Measurements from ENCODE around the gene SPATA17.
"Not testable (repeated sequence)": the region's sequence is repeated elsewhere in the genome, so short reads cannot be mapped to it uniquely, and the experiment has no call there.

Gene SPATA17

DNA sequence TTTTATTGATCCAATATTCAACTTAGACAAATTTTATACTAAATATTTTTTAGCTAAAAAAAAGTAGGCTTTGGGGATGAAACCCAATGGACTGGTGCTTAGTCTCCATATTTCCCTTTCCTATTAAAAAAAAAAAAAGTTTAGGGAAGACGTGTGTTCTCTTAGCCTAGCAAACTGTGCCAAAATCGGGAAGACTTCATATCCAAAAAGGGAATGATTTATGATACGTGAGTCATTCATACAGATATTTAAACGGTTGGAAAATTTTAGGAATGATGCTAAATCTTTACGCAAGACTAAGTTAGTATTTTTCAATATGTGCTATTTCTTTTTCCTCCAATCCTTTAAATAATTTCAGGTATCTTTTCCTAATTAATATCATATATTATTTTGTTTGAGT lies 50.7 kb downstream of the SPATA17 start:
- Histone ChIP-seq H3K27me3 (ENCODE audit: control insufficient read depth in 1 of 2, insufficient read depth in 2 of 2, low read length in 2 of 2) (no peaks in the 10 kb centered on the region), H3K36me3 (ENCODE audit: insufficient read depth, low read length) (no peaks in the 10 kb centered on the region), H3K27ac (ENCODE audit: low read depth, low read length) (no peak overlapping the region), H3K4me3 (ENCODE audit: low read depth in 1 of 2, low read length in 2 of 2) (no peak overlapping the region), H3K9me3 (ENCODE audit: low read length) (no peaks in the 10 kb centered on the region), H3K4me1 (ENCODE audit: insufficient read depth, low read length) (no peaks in the 10 kb centered on the region), H3K9ac (ENCODE audit: low read length) (no peak overlapping the region)

GRCh38 chr1:217687511-217687910 lies 56.4 kb downstream of the SPATA17 start:
- Histone ChIP-seq H3K36me3 (ENCODE audit: insufficient read depth, low read length) (no peaks in the 10 kb centered on the region), H3K27ac (ENCODE audit: low read depth, low read length) (no peak overlapping the region), H3K27me3 (ENCODE audit: control insufficient read depth in 1 of 2, insufficient read depth in 2 of 2, low read length in 2 of 2) (no peaks in the 10 kb centered on the region), H3K9ac (ENCODE audit: low read length) (no peak overlapping the region), H3K4me1 (ENCODE audit: insufficient read depth, low read length) (no peaks in the 10 kb centered on the region), H3K9me3 (ENCODE audit: low read length) (no peaks in the 10 kb centered on the region), H3K4me3 (ENCODE audit: low read depth in 1 of 2, low read length in 2 of 2) (no peak overlapping the region)

- not testable (repeated sequence) for H3K36me3 ChIP-seq (ENCODE audit: insufficient read depth, low read length); H3K9me3 ChIP-seq (ENCODE audit: low read length); H3K27ac ChIP-seq (ENCODE audit: low read depth, low read length); H3K9ac ChIP-seq (ENCODE audit: low read length); H3K27me3 ChIP-seq (ENCODE audit: control insufficient read depth in 1 of 2, insufficient read depth in 2 of 2, low read length in 2 of 2); H3K4me3 ChIP-seq (ENCODE audit: low read depth in 1 of 2, low read length in 2 of 2); H3K4me1 ChIP-seq (ENCODE audit: insufficient read depth, low read length)
Observed at GRCh38 chr1:217696140-217696539, 65.0 kb downstream of the SPATA17 start.

- Histone ChIP-seq H3K4me3 (ENCODE audit: low read depth in 1 of 2, low read length in 2 of 2) (no peak overlapping the region), H3K36me3 (ENCODE audit: insufficient read depth, low read length) (no peaks in the 10 kb centered on the region), H3K27ac (ENCODE audit: low read depth, low read length) (no peak overlapping the region), H3K9me3 (ENCODE audit: low read length) (no peaks in the 10 kb centered on the region), H3K27me3 (ENCODE audit: control insufficient read depth in 1 of 2, insufficient read depth in 2 of 2, low read length in 2 of 2) (no peaks in the 10 kb centered on the region), H3K4me1 (ENCODE audit: insufficient read depth, low read length) (no peaks in the 10 kb centered on the region), H3K9ac (ENCODE audit: low read length) (no peak overlapping the region)
Observed at GRCh38 chr1:217703326-217703725, 72.2 kb downstream of the SPATA17 start.

GRCh38 chr1:217712925-217713597 lies 81.9 kb downstream of the SPATA17 start:
- Histone ChIP-seq H3K9ac (ENCODE audit: low read length) (no peak overlapping the region), H3K36me3 (ENCODE audit: insufficient read depth, low read length) (no peaks in the 10 kb centered on the region), H3K27ac (ENCODE audit: low read depth, low read length) (no peak overlapping the region), H3K27me3 (ENCODE audit: control insufficient read depth in 1 of 2, insufficient read depth in 2 of 2, low read length in 2 of 2) (no peaks in the 10 kb centered on the region), H3K4me3 (ENCODE audit: low read depth in 1 of 2, low read length in 2 of 2) (no peak overlapping the region), H3K9me3 (ENCODE audit: low read length) (no peaks in the 10 kb centered on the region), H3K4me1 (ENCODE audit: insufficient read depth, low read length) (no peaks in the 10 kb centered on the region)

DNA sequence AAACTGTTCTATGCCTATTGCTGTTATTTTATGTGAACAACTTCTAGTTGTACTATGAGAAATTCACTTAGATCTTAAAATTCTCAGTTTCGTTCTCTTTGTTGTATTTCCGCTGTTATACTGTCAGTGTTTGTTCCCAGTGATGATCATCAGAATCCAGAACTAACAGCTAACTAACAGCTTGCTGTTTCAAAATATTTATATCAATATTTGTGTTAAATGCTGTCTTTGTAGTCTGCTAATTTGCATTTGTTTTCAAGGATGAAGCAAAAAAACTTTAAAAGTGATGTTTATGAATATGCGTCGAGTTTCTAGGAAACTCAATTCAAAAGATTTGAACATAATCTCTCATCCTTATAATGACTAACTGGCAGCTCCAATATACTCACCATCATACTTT lies 84.5 kb downstream of the SPATA17 start:
- H3K9ac ChIP-seq (ENCODE audit: low read length), result no peak overlapping the region
- no peaks in the 10 kb centered on the region for H3K36me3 ChIP-seq (ENCODE audit: insufficient read depth, low read length)
- no peak overlapping the region for H3K27ac ChIP-seq (ENCODE audit: low read depth, low read length)
- no peaks in the 10 kb centered on the region for H3K9me3 ChIP-seq (ENCODE audit: low read length)
- H3K4me3 ChIP-seq (ENCODE audit: low read depth in 1 of 2, low read length in 2 of 2), result no peak overlapping the region
- no peaks in the 10 kb centered on the region for H3K27me3 ChIP-seq (ENCODE audit: control insufficient read depth in 1 of 2, insufficient read depth in 2 of 2, low read length in 2 of 2)
- H3K4me1 ChIP-seq (ENCODE audit: insufficient read depth, low read length), result no peaks in the 10 kb centered on the region

- H3K4me3 ChIP-seq (ENCODE audit: low read depth in 1 of 2, low read length in 2 of 2), result no peak overlapping the region
- no peaks in the 10 kb centered on the region for H3K9me3 ChIP-seq (ENCODE audit: low read length)
- no peak overlapping the region for H3K27ac ChIP-seq (ENCODE audit: low read depth, low read length)
- H3K9ac ChIP-seq (ENCODE audit: low read length), result no peak overlapping the region
- no peaks in the 10 kb centered on the region for H3K27me3 ChIP-seq (ENCODE audit: control insufficient read depth in 1 of 2, insufficient read depth in 2 of 2, low read length in 2 of 2)
- H3K36me3 ChIP-seq (ENCODE audit: insufficient read depth, low read length), result no peaks in the 10 kb centered on the region
- no peaks in the 10 kb centered on the region for H3K4me1 ChIP-seq (ENCODE audit: insufficient read depth, low read length)
Observed at GRCh38 chr1:217717959-217718358, 86.8 kb downstream of the SPATA17 start.

- Histone ChIP-seq H3K4me1 (ENCODE audit: insufficient read depth, low read length) (no peaks in the 10 kb centered on the region), H3K4me3 (ENCODE audit: low read depth in 1 of 2, low read length in 2 of 2) (no peak overlapping the region), H3K36me3 (ENCODE audit: insufficient read depth, low read length) (no peaks in the 10 kb centered on the region)
Observed at GRCh38 chr1:217718873-217719272, 87.7 kb downstream of the SPATA17 start.

DNA sequence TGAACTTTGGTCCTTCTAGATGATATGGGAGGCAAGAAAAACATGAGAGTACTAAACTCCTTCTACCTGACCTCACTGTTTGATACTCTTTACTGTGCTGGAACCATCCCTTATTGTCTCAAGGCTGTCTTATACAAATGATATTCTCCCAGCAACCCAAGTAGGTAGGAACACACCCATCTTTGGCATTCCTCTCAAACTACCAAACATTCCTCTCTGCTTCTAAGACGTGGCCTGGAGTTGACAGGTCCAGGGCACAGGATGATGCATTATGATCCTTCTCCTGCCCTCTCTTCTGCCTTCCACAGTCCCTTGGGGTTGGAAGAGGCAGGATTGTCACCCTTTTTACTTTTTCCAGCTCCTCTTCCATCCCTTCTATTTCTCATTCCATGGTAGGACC lies 90.5 kb downstream of the SPATA17 start:
- Histone ChIP-seq H3K4me1 (ENCODE audit: insufficient read depth, low read length) (no peaks in the 10 kb centered on the region), H3K9me3 (ENCODE audit: low read length) (no peaks in the 10 kb centered on the region), H3K36me3 (ENCODE audit: insufficient read depth, low read length) (no peaks in the 10 kb centered on the region), H3K27me3 (ENCODE audit: control insufficient read depth in 1 of 2, insufficient read depth in 2 of 2, low read length in 2 of 2) (no peaks in the 10 kb centered on the region), H3K27ac (ENCODE audit: low read depth, low read length) (no peak overlapping the region), H3K9ac (ENCODE audit: low read length) (no peak overlapping the region), H3K4me3 (ENCODE audit: low read depth in 1 of 2, low read length in 2 of 2) (no peak overlapping the region)

More at GRCh38 chr1:217718873-217719272, 87.7 kb downstream of the SPATA17 start:
- Histone ChIP-seq H3K9ac (ENCODE audit: low read length) (no peak overlapping the region), H3K27me3 (ENCODE audit: control insufficient read depth in 1 of 2, insufficient read depth in 2 of 2, low read length in 2 of 2) (no peaks in the 10 kb centered on the region), H3K9me3 (ENCODE audit: low read length) (no peaks in the 10 kb centered on the region), H3K27ac (ENCODE audit: low read depth, low read length) (no peak overlapping the region)

- H3K27ac ChIP-seq (ENCODE audit: low read depth, low read length), result no peak overlapping the region
- H3K9me3 ChIP-seq (ENCODE audit: low read length), result no peaks in the 10 kb centered on the region
- no peaks in the 10 kb centered on the region for H3K36me3 ChIP-seq (ENCODE audit: insufficient read depth, low read length)
- no peaks in the 10 kb centered on the region for H3K27me3 ChIP-seq (ENCODE audit: control insufficient read depth in 1 of 2, insufficient read depth in 2 of 2, low read length in 2 of 2)
- H3K4me1 ChIP-seq (ENCODE audit: insufficient read depth, low read length), result no peaks in the 10 kb centered on the region
- no peak overlapping the region for H3K9ac ChIP-seq (ENCODE audit: low read length)
- no peak overlapping the region for H3K4me3 ChIP-seq (ENCODE audit: low read depth in 1 of 2, low read length in 2 of 2)
Observed at GRCh38 chr1:217734973-217735372, 103.8 kb downstream of the SPATA17 start.

GRCh38 chr1:217747156-217747769 lies 116.1 kb downstream of the SPATA17 start:
- no peak overlapping the region for H3K27ac ChIP-seq (ENCODE audit: low read depth, low read length)
- H3K9ac ChIP-seq (ENCODE audit: low read length), result no peak overlapping the region
- H3K36me3 ChIP-seq (ENCODE audit: insufficient read depth, low read length), result no peaks in the 10 kb centered on the region
- H3K4me3 ChIP-seq (ENCODE audit: low read depth in 1 of 2, low read length in 2 of 2), result no peak overlapping the region
- no peaks in the 10 kb centered on the region for H3K9me3 ChIP-seq (ENCODE audit: low read length)
- H3K27me3 ChIP-seq (ENCODE audit: control insufficient read depth in 1 of 2, insufficient read depth in 2 of 2, low read length in 2 of 2), result no peaks in the 10 kb centered on the region
- H3K4me1 ChIP-seq (ENCODE audit: insufficient read depth, low read length), result no peaks in the 10 kb centered on the region

DNA sequence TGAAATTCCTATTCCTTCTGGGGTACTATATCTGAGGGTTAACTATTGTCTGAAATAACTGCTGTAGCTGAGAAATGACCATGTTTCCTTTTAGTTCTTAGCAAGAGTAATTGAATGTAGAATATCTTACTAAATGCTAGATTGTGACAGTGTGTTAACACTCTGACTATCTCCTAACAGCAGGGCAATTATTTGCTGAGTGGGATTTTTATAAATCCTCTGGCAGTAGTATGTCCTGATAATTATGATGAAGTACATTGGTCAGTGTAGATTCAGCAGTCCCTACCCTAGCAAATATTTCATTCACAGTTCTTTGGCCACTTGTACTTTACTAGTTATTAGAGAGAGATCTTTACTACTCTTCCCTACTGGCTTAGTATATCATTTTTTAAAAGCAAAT lies 138.6 kb downstream of the SPATA17 start:
- H3K4me1 ChIP-seq (ENCODE audit: insufficient read depth, low read length), result no peaks in the 10 kb centered on the region
- H3K27me3 ChIP-seq (ENCODE audit: control insufficient read depth in 1 of 2, insufficient read depth in 2 of 2, low read length in 2 of 2), result no peaks in the 10 kb centered on the region
- no peak overlapping the region for H3K27ac ChIP-seq (ENCODE audit: low read depth, low read length)
- no peak overlapping the region for H3K9ac ChIP-seq (ENCODE audit: low read length)
- no peaks in the 10 kb centered on the region for H3K9me3 ChIP-seq (ENCODE audit: low read length)
- H3K36me3 ChIP-seq (ENCODE audit: insufficient read depth, low read length), result no peaks in the 10 kb centered on the region
- no peak overlapping the region for H3K4me3 ChIP-seq (ENCODE audit: low read depth in 1 of 2, low read length in 2 of 2)

All from muscle layer of colon (tissue), 2 donors.